Measurements from ENCODE around the gene WDR17.
A peak's percentile ranks its signal among the peaks of the same experiment; 100 is the strongest.
"Not testable (repeated sequence)": the region's sequence is repeated elsewhere in the genome, so short reads cannot be mapped to it uniquely, and the experiment has no call there.

Gene WDR17

GRCh38 chr4:176193126-176193525 lies 127.5 kb downstream of the WDR17 start:
- no peak for DNase-seq (ENCODE audit: low spot score)

GRCh38 chr4:176193938-176194337 lies 128.3 kb downstream of the WDR17 start:
- peak; percentile 17 for DNase-seq (ENCODE audit: low spot score)

GRCh38 chr4:176195184-176195978 lies 129.7 kb downstream of the WDR17 start, which contains the start of gene SPATA4:
SPATA4 (minus strand) TSS chr4:176195585; CDS start chr4:176195562, 23 bp downstream.
- peak; percentile 89 for DNase-seq (ENCODE audit: low spot score)

GRCh38 chr4:176198316-176198903 lies 132.8 kb downstream of the WDR17 start:
- DNase-seq (ENCODE audit: low spot score): no peak

DNA sequence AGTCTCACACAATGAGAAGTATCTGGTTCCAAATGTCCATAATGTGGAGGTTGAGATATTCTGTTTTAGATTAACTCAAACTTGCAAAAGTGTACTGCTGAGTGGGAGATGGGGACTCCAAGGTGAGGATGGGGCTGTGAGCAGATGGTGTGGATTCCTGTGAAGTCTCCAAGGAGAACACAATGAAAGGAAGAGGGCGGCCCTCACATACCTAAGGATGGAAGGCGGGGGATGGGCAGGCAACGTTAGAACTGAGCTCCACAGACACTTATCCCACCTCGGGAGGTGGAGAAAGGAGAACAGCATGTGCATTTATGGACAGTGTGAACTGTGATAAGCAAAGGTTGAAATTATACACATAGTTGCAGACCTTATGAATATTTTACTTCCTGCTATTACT lies 139.7 kb downstream of the WDR17 start:
- DNase-seq (ENCODE audit: low spot score): no peak

DNA sequence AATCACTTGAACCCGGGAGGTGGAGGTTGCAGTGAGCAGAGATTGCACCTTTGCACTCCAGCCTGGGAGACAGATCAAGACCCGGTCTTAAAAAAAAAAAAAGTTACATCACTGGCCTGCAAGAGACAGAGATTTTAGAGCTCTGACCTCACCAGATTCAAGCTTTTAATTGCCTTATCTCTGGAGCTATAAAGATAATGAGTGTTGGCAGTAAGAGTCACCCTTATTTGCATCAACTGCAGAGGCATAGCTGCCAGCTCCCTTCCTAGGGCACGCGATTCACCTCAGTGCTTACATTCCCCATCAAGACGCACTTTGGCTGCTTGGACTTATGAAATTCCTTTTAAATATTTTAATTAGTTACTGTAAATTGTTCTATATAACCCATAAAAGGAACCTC lies 142.2 kb downstream of the WDR17 start:
- DNase-seq (ENCODE audit: low spot score): no peak

DNA sequence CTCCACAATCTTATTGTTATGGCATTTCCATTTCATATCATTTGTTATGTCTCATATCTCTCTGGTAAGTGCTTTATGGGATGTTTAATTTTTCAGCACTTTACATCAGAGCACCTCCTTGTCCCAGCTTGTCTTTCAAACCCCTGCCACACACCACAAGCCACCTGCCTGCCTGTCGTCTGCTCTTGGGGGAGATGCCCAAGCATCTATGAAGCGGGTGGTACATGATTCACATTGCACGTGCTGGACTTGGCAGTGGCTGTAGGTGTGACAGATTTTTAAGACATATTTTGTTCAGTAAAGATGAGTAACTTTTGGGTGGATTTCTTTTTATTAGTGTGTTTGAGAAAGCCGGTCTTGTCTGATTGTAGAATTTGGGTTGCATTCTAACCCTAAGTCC lies 143.9 kb downstream of the WDR17 start:
- DNase-seq (ENCODE audit: low spot score): no peak

GRCh38 chr4:176210101-176210500 lies 144.5 kb downstream of the WDR17 start:
- DNase-seq (ENCODE audit: low spot score): no peak

DNA sequence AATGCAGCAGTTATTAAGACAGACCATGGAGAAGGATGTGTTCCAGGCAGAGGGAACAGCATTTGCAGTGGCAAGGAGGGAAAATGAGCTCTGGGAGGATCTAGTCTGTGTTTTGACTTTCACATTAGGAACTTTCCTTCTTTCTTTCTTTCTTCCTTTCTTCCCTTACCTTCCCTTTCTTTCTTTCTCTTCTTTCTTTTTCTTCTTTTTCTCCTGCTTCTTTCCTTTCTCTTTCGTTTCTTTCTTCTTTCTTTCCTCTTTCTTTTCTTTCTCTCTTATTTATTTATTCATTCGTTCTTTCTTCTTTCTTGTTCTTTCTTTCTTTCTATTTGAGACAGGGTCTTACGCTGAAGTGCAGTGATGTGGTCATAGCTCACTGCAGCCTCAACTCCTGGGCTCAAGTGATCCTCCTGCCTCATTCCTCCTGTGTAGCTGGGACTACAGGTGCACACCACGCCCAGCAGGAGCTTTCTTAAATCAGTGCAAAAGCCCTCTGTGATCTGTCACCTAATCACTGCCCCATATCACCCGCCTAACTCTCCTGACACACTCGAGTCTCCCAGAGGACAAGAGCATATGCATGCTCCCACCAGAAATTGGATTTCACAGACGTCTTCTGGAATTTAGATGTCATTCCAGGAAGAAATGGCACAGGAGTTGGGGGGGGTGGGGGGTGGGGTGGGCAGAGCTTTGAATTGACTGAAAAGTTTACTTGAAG lies 145.1 kb downstream of the WDR17 start:
- no peak for DNase-seq (ENCODE audit: low spot score)

- not testable (repeated sequence) for DNase-seq (ENCODE audit: low spot score)
These were observed 146.7 kb downstream of the WDR17 start for GRCh38 chr4:176212351-176212750.

DNA sequence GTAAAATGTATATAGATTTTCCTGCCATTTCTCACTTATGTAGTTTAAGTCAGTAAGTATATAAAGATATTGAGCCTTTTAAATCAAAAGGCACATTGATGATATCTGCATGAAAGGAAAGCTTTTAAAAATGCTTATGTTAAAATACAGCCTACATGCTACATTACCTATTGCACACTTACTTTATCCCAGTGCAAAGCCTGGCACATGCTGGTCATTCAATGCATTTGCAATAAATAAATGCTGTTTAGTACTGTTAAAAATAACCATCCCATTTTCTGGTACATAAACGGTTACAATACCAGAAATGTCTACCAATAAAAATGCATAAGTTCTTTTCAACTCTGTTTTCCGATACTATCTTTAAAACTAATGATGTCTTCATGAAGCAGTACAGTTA lies 151.9 kb downstream of the WDR17 start:
- no peak for DNase-seq (ENCODE audit: low spot score)

- no peak for DNase-seq (ENCODE audit: low spot score)
These were observed 156.5 kb downstream of the WDR17 start for GRCh38 chr4:176222149-176222548.

DNA sequence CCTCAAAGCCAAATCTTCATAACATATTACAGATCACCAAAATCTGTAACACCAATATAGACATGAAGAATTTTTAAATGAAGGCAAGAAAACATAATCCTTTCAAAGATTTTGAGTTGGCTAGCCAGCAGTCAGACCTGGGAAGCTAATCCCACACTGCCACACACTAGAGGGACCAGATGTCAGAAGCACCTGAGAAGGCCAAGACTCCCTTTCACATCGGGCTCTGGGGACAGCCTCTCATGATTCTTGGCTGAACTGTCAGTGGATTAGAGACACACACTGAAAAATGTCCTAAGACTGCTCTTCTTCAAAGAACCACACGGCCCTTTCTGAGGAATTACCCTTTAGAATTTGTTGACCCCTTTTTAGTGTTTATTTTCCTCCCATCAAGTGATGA lies 157.9 kb downstream of the WDR17 start:
- DNase-seq (ENCODE audit: low spot score): no peak

GRCh38 chr4:176226736-176227135 lies 161.1 kb downstream of the WDR17 start:
- no peak for DNase-seq (ENCODE audit: low spot score)

GRCh38 chr4:176229645-176230044 lies 164.0 kb downstream of the WDR17 start:
- no peak for DNase-seq (ENCODE audit: low spot score)
